Epithelial cell of prostate (primary cell): ENCODE data around the gene IL22RA2.
"Not testable (repeated sequence)": the region's sequence is repeated elsewhere in the genome, so short reads cannot be mapped to it uniquely, and the experiment has no call there.

Source experiments
- DNase-seq: peaks from one replicate; pipeline ENCODE4 v3.0.0-alpha.2; 2011; ENCODE audit warnings: low read depth, low spot score
- H3K27ac ChIP-seq: fragments of 450-650 bp; 2 replicates; pipeline ENCODE4 v1.5.1; 2017; ENCODE audit warnings: mild to moderate bottlenecking

Gene IL22RA2

DNA sequence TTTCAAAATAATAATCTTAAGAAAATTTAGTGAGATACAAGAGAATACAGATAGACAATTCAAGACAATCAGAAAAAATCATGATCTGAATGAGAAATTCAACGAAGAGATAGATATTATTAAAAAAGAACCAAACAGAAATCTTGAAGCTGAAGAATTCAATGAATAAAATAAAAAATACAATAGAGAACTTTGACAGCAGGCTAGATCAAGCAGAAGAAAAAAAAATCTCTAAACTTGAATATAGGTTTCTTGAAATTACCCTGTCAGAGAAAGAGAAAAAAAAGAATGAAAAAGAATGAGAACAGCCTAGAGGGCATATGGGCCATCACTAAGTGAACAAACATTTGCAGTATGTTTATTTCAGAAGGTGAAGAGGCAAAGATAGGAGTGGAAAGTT lies 39.0 kb downstream of the IL22RA2 start:
- no peak for DNase-seq
- no peak overlapping the region for H3K27ac ChIP-seq

GRCh38 chr6:137133122-137133521 lies 40.3 kb downstream of the IL22RA2 start:
- no peak overlapping the region for H3K27ac ChIP-seq
- DNase-seq: no peak

GRCh38 chr6:137126875-137127485 lies 46.5 kb downstream of the IL22RA2 start:
- H3K27ac ChIP-seq: no peak overlapping the region
- no peak for DNase-seq

- no peak for DNase-seq
Measured at GRCh38 chr6:137123078-137123477, 50.4 kb downstream of the IL22RA2 start.

DNA sequence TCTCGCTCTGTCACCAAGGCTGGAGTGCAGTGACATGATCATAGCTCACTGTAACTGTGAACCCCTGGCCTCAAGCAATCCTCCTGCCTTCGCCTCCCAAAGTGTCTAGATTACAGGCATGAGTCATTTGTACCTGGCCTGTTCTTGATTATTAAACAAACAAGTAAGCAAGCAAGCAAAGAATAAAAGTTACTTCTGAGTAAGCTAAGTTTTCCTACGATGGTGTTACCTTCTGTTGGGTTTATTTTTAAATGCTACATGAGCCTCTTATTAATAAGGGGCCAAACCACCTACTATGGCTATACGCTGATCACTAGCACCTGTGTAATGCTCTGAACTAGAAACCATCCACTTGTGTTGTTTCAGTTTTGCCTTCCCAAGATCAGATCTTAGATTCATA lies 50.8 kb downstream of the IL22RA2 start:
- DNase-seq: no peak
- no peak overlapping the region for H3K27ac ChIP-seq

More at GRCh38 chr6:137123078-137123477, 50.4 kb downstream of the IL22RA2 start:
- no peak overlapping the region for H3K27ac ChIP-seq

DNA sequence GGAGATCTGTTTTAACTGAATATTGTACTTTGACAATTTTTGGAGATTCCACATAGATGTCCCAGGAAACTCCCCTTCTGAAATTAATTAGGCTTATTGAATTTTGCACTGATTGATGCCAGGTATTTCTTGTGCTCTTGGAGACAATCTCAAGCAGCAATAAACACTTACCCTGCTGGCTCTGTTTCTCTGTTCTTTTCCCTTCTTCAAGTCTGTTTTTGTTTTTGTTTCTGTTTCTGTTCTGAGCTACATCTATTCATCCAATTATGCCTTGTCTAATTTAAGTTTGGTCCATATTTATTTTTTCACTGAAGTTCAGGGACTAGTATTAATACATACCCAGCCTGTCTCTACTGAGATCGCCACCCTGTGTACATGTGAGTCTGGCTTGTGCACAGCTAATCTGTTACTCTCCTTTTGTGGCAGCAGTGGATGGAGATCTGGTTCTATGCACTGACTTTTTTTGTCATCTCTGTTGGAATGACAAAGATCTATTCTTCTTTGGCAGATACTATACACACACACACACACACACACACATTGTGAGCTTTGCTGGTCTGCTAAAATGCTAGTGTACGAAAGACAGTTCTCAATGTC lies 51.9 kb downstream of the IL22RA2 start:
- no peak for DNase-seq
- no peak overlapping the region for H3K27ac ChIP-seq

DNA sequence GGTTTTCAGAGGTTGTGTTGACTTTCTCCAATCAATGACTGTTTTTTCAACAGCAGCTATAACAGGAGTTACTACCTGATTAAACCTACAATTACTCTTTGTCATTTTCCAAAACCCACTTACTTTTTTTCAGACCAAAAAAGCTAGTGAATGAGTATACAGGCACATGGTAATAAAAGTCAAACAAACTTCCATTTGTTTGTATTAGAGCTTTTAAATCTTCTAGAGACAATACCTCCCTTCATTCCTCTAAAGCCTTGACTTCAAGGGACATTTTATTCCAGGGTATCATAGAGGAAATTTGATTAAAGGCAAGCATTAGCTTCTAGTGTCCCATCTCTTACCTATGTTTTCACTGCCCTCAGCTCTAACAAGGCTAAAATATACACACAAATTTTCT lies 52.7 kb downstream of the IL22RA2 start:
- DNase-seq: no peak
- no peak overlapping the region for H3K27ac ChIP-seq

- H3K27ac ChIP-seq: no peak overlapping the region
- DNase-seq: no peak
Measured at GRCh38 chr6:137119196-137120104, 54.0 kb downstream of the IL22RA2 start.

- DNase-seq: no peak
- no peak overlapping the region for H3K27ac ChIP-seq
Measured at GRCh38 chr6:137117581-137117980, 55.9 kb downstream of the IL22RA2 start.

DNA sequence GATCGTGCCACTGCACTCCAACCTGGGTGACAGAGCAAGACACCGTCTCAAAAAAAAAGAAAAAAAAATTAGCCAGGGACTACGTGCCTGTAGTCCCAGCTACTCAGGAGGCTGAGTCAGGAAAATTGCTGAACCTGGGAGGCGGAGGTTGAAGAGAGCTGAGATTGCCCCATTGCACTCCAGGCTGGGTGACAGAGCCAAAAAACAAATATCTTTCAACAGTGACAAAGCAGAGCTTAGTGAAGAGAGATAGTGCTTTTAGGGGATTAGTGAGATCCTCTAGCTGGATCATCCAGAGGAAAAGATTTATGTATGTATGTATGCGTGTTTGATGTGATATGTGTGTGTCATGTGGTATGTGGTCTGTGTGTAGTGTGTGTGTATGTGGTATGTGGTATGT lies 56.6 kb downstream of the IL22RA2 start:
- no peak overlapping the region for H3K27ac ChIP-seq
- DNase-seq: no peak

DNA sequence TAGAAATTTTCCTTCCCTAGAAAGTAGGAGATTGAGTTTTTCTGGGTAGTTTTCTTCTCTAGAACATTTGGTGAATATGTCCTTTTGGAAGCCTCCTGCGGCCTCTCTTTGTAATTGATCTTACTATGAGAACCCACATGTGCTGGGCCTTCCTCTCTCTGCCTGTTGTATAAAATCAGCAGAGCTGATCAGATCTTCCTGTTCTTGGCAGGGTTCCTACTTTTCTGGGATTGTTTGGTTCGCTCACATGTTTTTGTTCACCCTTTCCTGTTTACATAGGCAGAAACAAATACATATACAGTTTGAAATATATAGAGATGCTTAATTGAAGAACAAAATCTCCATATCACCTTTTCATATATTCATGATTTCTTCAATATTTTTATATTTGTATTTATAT lies 57.8 kb downstream of the IL22RA2 start:
- no peak for DNase-seq
- H3K27ac ChIP-seq: no peak overlapping the region

GRCh38 chr6:137112067-137112355 lies 61.4 kb downstream of the IL22RA2 start:
- peak overlapping the region; percentile 36 for H3K27ac ChIP-seq
- no peak for DNase-seq

- peak overlapping the region; percentile 36 for H3K27ac ChIP-seq
- no peak for DNase-seq
Measured at GRCh38 chr6:137111296-137112066, 62.0 kb downstream of the IL22RA2 start.

DNA sequence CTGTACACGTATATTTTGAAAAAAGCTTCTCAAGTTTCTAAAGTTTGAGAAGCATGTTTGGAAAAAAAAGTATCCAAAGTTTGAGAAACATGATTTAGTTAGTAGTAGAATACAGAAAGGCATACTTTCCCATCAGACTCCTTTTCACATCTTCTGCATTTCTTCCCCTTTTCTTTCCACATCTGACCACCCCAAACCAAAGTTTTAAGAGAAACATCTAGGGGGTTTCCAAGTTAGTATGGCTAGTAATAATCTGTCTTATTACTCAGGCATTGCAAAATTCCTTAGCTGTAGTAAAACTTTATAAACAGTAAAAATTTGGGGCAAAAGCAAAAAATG lies 65.7 kb downstream of the IL22RA2 start:
- no peak for DNase-seq
- no peak overlapping the region for H3K27ac ChIP-seq

GRCh38 chr6:137107047-137107766 lies 66.2 kb downstream of the IL22RA2 start:
- DNase-seq, H3K27ac ChIP-seq: not testable (repeated sequence)

DNA sequence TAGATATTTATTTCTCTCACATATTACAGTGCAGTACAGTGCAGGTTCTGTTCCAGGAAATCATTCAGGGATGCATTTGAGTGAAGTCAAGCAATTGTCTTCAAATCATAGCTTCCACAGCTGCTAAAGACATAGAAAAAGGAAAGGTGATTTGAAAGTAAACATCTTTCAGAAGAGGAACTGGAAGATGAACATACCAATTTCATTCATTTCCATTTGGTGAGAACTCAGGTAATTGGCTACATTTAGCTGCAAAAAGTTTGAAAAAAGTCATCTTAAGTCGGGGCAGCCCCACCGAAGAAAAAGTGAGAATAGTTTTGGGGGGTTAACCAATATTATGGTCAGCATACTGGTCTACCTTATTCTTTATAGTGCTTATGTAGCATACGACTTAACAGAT lies 67.3 kb downstream of the IL22RA2 start:
- no peak overlapping the region for H3K27ac ChIP-seq
- no peak for DNase-seq

- peak overlapping the region; percentile 6 for H3K27ac ChIP-seq
- peak; percentile 80 for DNase-seq
Measured at GRCh38 chr6:137105375-137105774, 68.1 kb downstream of the IL22RA2 start.

DNA sequence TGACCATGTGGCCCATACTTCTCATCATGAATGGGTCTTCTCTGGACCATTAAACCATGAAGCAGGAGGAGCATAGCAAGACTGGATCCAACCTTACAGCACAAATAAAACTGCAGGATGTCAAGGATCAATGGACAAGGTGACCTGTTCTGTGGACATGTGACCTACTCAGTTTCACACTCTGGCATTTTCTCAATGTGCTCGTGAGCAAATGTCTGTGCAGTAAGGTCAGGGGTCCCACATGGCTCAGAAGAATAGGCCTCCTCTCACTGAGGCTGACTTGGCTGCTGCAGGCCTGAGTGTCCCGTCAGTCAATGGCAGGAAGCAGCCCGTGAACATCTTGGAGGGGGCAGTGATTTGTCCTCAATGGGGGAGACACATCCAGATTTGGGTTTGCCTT lies 68.5 kb downstream of the IL22RA2 start:
- DNase-seq: no peak
- peak overlapping the region; percentile 6 for H3K27ac ChIP-seq

DNA sequence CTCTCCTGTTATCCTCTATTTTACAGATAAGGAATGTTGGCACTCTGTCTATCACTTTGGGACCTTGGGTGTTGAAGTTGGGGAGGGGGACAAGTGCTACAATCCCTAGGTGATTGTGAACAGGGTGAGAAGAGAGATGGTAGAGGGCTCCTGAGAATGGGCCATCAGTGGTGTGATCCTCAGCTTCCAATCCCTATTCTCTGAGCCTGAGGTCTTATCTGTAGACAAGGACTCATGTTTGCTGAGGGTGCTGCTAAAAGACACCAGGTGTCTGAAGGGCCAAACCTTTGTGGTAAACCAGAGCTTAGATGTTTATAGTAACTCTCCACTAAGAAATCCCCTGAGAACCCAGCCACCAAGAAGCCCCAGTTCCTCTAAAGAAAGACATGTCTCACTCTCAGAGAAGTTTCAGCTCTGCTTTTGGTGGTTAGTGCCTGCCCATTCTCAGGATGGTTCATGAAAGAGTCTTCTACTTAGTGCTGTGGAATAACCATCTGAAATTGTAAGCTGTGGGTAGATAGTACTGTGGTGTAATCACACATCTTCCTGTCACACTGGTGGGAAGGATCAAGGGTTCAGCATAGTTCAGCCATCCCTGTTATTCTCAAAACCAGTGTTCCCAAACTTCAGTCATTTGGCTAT lies 70.5 kb downstream of the IL22RA2 start:
- DNase-seq: no peak
- H3K27ac ChIP-seq: peak overlapping the region; percentile 18
